Glutamatergic neuron (in vitro differentiated cells): ENCODE data around the gene CXCR6. TPM values are rescaled to one million over a fixed set of nuclear protein-coding genes. Genes with fewer than 3 reads are reported as not detected.

ENCODE experiments used
- DNase-seq: peaks from one replicate; pipeline ENCODE4 v3.0.0; 2022
- H3K27ac Mint-ChIP-seq: one replicate; pipeline ENCODE4 v1.8.0; 2020; ENCODE audit warnings: mild to moderate bottlenecking, mixed read lengths, inconsistent platforms; ENCODE audit not compliant: unreplicated experiment
- H3K27me3 Mint-ChIP-seq: one replicate; pipeline ENCODE4 v1.8.0; 2020; ENCODE audit warnings: mild to moderate bottlenecking, moderate library complexity, mixed read lengths, inconsistent platforms; ENCODE audit not compliant: unreplicated experiment
- H3K36me3 Mint-ChIP-seq: one replicate; pipeline ENCODE4 v1.8.0; 2020; ENCODE audit warnings: mild to moderate bottlenecking, mixed read lengths, inconsistent platforms; ENCODE audit not compliant: unreplicated experiment
- H3K4me1 Mint-ChIP-seq: one replicate; pipeline ENCODE4 v1.8.0; 2020; ENCODE audit warnings: mild to moderate bottlenecking, low read depth, mixed read lengths, inconsistent platforms; ENCODE audit not compliant: unreplicated experiment
- H3K4me3 Mint-ChIP-seq: one replicate; pipeline ENCODE4 v1.8.0; 2020; ENCODE audit warnings: mild to moderate bottlenecking, mixed read lengths, inconsistent platforms; ENCODE audit not compliant: unreplicated experiment
- H3K9me3 Mint-ChIP-seq: one replicate; pipeline ENCODE4 v1.8.0; 2020; ENCODE audit warnings: mild to moderate bottlenecking, moderate library complexity, mixed read lengths, inconsistent platforms; ENCODE audit not compliant: unreplicated experiment
- total RNA-seq: library from RNA; stranded (reverse); fragmentation: NEBNext Ultra II Directional; extraction: Animal tissue kit (Norgen Biotek cat#: 25700); gene quantifications from one replicate; pipeline ENCODE4 v1.2.1, GENCODE V29; 2021; ENCODE audit not compliant: unreplicated experiment
- TF ChIP-seq, protein P1 (sequence below): fragments of 200-600 bp; sonication (generic); IDR thresholded peaks from one replicate; pipeline ENCODE4 v1.5.0; 2021; ENCODE audit not compliant: partially characterized antibody, unreplicated experiment

CXCR6 gene
- total RNA-seq, 1 donor from 2014 or later, result not detected

DNA sequence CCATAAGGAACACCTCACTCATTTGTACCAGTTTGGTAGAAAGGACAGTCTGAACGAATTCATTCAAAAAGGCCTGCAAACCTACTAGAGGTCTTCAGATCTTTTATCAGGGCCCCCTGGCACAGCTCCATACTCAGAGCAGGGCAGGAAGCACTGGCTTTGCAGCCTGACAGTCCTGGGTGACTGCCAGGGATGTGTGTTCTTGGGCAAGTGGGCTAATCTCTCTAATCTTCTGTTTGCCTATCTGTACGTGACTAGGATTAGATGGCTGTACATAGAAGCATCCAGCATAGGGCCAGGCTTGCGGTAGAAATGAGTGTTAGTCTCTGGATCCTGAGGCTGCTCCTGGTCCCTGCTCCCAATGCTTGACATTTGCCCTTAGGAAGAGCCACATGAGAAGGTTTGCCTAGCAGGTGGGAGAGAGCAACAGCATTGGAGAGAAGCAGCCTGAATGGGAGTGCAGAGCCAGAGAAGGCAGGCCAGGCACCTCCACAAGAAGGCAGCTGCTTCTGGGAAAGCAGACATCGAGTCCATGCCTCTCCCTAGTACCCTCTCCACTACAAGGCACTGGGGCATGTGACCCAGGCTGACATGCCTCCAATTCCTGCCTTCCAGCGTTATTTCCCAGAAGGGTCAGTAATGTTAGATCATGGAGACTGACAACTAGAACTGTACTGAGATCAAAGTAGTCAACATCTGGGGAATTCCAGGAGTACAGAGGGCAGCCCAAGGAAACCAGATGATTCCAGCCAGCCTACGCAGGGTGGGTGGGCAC is 1.0 kb upstream of the CXCR6 start:
- H3K9me3 Mint-ChIP-seq, result peaks cover 2% of the 10 kb centered on the region
- TF ChIP-seq, protein P1, sequence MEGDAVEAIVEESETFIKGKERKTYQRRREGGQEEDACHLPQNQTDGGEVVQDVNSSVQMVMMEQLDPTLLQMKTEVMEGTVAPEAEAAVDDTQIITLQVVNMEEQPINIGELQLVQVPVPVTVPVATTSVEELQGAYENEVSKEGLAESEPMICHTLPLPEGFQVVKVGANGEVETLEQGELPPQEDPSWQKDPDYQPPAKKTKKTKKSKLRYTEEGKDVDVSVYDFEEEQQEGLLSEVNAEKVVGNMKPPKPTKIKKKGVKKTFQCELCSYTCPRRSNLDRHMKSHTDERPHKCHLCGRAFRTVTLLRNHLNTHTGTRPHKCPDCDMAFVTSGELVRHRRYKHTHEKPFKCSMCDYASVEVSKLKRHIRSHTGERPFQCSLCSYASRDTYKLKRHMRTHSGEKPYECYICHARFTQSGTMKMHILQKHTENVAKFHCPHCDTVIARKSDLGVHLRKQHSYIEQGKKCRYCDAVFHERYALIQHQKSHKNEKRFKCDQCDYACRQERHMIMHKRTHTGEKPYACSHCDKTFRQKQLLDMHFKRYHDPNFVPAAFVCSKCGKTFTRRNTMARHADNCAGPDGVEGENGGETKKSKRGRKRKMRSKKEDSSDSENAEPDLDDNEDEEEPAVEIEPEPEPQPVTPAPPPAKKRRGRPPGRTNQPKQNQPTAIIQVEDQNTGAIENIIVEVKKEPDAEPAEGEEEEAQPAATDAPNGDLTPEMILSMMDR, result no peak
- H3K27me3 Mint-ChIP-seq, result peaks cover 2% of the 10 kb centered on the region
- H3K4me3 Mint-ChIP-seq, result no peak overlapping the region
- DNase-seq, result no peak
- no peaks in the 10 kb centered on the region for H3K36me3 Mint-ChIP-seq
- peaks cover 6% of the 10 kb centered on the region for H3K4me1 Mint-ChIP-seq
- no peak overlapping the region for H3K27ac Mint-ChIP-seq

DNA sequence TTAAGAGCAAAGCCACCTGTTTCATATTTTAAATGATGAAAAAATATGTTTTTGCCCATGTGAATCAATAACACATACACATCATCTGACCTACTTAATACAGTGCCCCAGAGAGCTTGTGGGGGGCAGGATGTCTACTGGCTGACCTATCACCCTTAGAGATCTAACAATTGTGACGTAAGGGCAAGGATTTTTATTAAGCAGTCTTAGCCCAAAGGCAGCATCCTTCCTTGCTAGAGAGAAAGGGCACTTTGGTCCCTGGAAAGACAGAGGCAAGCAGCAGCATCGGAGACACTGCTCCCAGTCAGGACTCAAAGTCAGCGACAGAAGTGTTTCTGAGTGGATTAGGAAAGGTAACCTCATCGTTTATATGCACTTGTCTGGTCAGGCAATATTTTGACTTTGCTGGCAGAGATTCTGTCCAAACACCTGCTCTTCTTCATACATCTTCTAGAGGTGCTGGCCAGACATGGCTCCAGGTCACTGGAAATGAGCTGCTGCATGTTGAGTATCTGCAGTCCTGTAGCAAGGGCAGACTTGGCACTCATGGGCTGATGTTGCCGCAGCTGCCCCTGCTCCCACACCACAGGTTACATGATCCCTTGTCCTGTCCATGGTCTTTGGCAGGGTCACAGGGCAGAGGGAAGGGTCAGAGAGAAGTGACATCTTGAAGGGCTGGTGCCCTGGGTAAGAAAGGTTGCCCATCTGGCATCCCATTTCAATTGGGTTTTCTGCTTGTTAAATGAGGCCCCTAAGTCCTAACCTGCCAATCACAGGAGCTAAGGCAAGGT is 1.8 kb downstream of the CXCR6 start:
- H3K4me3 Mint-ChIP-seq, result no peak overlapping the region
- TF ChIP-seq, protein P1, result no peak

DNA sequence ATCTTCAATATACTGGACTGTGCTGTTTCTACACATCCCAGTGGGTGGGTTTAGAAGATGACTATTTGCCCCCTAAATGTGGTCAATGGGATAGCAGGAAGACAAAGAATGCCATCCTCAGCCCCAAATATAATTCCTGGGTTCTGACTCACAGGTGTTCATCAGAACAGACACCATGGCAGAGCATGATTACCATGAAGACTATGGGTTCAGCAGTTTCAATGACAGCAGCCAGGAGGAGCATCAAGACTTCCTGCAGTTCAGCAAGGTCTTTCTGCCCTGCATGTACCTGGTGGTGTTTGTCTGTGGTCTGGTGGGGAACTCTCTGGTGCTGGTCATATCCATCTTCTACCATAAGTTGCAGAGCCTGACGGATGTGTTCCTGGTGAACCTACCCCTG is 3.0 kb downstream of the CXCR6 start:
- DNase-seq, result no peak
- no peak overlapping the region for H3K4me3 Mint-ChIP-seq
- H3K4me1 Mint-ChIP-seq, result no peaks in the 10 kb centered on the region
- no peaks in the 10 kb centered on the region for H3K36me3 Mint-ChIP-seq
- H3K9me3 Mint-ChIP-seq, result peaks cover 2% of the 10 kb centered on the region
- TF ChIP-seq, protein P1, result no peak
- no peaks in the 10 kb centered on the region for H3K27me3 Mint-ChIP-seq
- no peak overlapping the region for H3K27ac Mint-ChIP-seq

More for the DNA sequence above, 1.8 kb downstream of the CXCR6 start:
- H3K4me1 Mint-ChIP-seq, result no peaks in the 10 kb centered on the region
- H3K9me3 Mint-ChIP-seq, result peaks cover 2% of the 10 kb centered on the region
- no peak overlapping the region for H3K27ac Mint-ChIP-seq
- DNase-seq, result no peak
- no peaks in the 10 kb centered on the region for H3K36me3 Mint-ChIP-seq
- H3K27me3 Mint-ChIP-seq, result no peaks in the 10 kb centered on the region

DNA sequence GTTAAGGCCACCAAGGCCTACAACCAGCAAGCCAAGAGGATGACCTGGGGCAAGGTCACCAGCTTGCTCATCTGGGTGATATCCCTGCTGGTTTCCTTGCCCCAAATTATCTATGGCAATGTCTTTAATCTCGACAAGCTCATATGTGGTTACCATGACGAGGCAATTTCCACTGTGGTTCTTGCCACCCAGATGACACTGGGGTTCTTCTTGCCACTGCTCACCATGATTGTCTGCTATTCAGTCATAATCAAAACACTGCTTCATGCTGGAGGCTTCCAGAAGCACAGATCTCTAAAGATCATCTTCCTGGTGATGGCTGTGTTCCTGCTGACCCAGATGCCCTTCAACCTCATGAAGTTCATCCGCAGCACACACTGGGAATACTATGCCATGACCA is 3.6 kb downstream of the CXCR6 start:
- Mint-ChIP-seq H3K4me3 (no peak overlapping the region), H3K36me3 (no peaks in the 10 kb centered on the region), H3K4me1 (no peaks in the 10 kb centered on the region), H3K27ac (no peak overlapping the region), H3K9me3 (peaks cover 2% of the 10 kb centered on the region), H3K27me3 (no peaks in the 10 kb centered on the region)
- TF ChIP-seq, protein P1, result no peak
- no peak for DNase-seq

DNA sequence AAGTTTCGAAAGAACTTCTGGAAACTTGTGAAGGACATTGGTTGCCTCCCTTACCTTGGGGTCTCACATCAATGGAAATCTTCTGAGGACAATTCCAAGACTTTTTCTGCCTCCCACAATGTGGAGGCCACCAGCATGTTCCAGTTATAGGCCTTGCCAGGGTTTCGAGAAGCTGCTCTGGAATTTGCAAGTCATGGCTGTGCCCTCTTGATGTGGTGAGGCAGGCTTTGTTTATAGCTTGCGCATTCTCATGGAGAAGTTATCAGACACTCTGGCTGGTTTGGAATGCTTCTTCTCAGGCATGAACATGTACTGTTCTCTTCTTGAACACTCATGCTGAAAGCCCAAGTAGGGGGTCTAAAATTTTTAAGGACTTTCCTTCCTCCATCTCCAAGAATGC is 4.1 kb downstream of the CXCR6 start:
- no peaks in the 10 kb centered on the region for H3K27me3 Mint-ChIP-seq
- no peak for DNase-seq
- H3K36me3 Mint-ChIP-seq, result no peaks in the 10 kb centered on the region
- no peak overlapping the region for H3K4me3 Mint-ChIP-seq
- TF ChIP-seq, protein P1, result no peak
- H3K9me3 Mint-ChIP-seq, result peaks cover 2% of the 10 kb centered on the region
- no peak overlapping the region for H3K27ac Mint-ChIP-seq
- H3K4me1 Mint-ChIP-seq, result no peaks in the 10 kb centered on the region
